HCT116 (cell line): ENCODE data around the gene PCCA. TPM values are rescaled to one million over a fixed set of nuclear protein-coding genes. Genes with fewer than 3 reads are reported as not detected.

Experiments
- ATAC-seq: fragments of 200-7000 bp; cut with Tn5 transposase; 2 replicates; pipeline ENCODE4 v1.9.1; 2020; ENCODE audit warnings: mild to moderate bottlenecking, moderate library complexity
- BruUV-seq: library from RNA; stranded (reverse); fragments of 400-500 nt; replicated peaks from 2 replicates; lab custom pipeline; 2021; lab: Mats Ljungman, UMichigan
- CTCF ChIA-PET: fragments of 300-600 bp; sonication (Branson Sonifier 250); formaldehyde crosslinking; loops from one replicate; lab custom pipeline; 2021; ENCODE audit warnings: antibody characterized with exemption; lab: Charles Lee
- POLR2A ChIA-PET: fragments of 300-600, 350-600 bp; sonication (Branson Sonifier 250); formaldehyde crosslinking; loops from one replicate; lab custom pipeline; 2021; ENCODE audit warnings: antibody characterized with exemption; lab: Charles Lee
- RAD21 ChIA-PET, 2 experiments: fragments of 300-600 bp; sonication (Branson Sonifier 250); formaldehyde crosslinking; loops; one replicate each; lab custom pipeline; 2023; ENCODE audit warnings: low total read pairs in 2 of 2; ENCODE audit not compliant: uncharacterized antibody in 2 of 2, unreplicated experiment in 2 of 2, low non-redundant PET in 1 of 2; lab: Charles Lee
- DNase-seq: peaks from one replicate; pipeline ENCODE4 v3.0.0-alpha.2; 2010; ENCODE audit warnings: low read depth, low spot score
- H2AFZ ChIP-seq: fragments of 200-600 bp; shearing (Covaris generic), sonication (generic); 2 replicates; pipeline ENCODE4 v1.6.1; 2017; ENCODE audit warnings: low read depth, mixed run types, mixed read lengths, antibody characterized with exemption, low read length; ENCODE audit not compliant: poor library complexity, severe bottlenecking
- H3K27ac ChIP-seq: 2 replicates; pipeline ENCODE4 v1.5.1; 2012; ENCODE audit warnings: low read depth, low read length
- H3K27me3 ChIP-seq: fragments of 200-600 bp; sonication (generic); 2 replicates; pipeline ENCODE4 v1.6.1; 2016; ENCODE audit warnings: mixed run types, low read length, mixed read lengths; ENCODE audit not compliant: insufficient read depth
- H3K36me3 ChIP-seq, 2 experiments: fragments of 200-500 bp in 1 of 2; fragments of 200-600 bp in 1 of 2; sonication (Bioruptor generic) in 1 of 2; sonication (generic) in 1 of 2; 2 replicates each; pipeline versions ENCODE4 v1.5.1 to v1.6.1; 2014 to 2016; ENCODE audit warnings: low read length in 2 of 2, inconsistent platforms in 1 of 2, mixed read lengths in 1 of 2, mixed run types in 1 of 2; ENCODE audit not compliant: insufficient read depth in 2 of 2, control insufficient read depth in 1 of 2
- H3K4me1 ChIP-seq, 2 experiments: fragments of 200-600 bp in 1 of 2; sonication (generic) in 1 of 2; 2 replicates each; pipeline versions ENCODE4 v1.5.1 to v1.6.1; 2012 to 2017; ENCODE audit warnings: low read length in 2 of 2, inconsistent platforms in 1 of 2, mild to moderate bottlenecking in 1 of 2, mixed read lengths in 1 of 2, mixed run types in 1 of 2, moderate library complexity in 1 of 2; ENCODE audit not compliant: insufficient read depth in 2 of 2, control insufficient read depth in 1 of 2
- H3K4me2 ChIP-seq: fragments of 200-600 bp; sonication (generic); 2 replicates; pipeline ENCODE4 v1.6.1; 2017; ENCODE audit warnings: mixed run types, low read length, mixed read lengths
- H3K4me3 ChIP-seq, 2 experiments: fragments of 200-600 bp in 1 of 2; sonication (generic) in 1 of 2; replicated peaks in 1 of 2; 2 replicates each; pipeline ENCODE4 v1.5.1; 2011 to 2016; ENCODE audit warnings: low read length in 2 of 2, control low read depth in 1 of 2, low read depth in 1 of 2, mild to moderate bottlenecking in 1 of 2, mixed read lengths in 1 of 2, mixed run types in 1 of 2
- H3K79me2 ChIP-seq: fragments of 200-600 bp; sonication (generic); 2 replicates; pipeline ENCODE4 v1.6.1; 2017; ENCODE audit warnings: mild to moderate bottlenecking, mixed run types, low read length, moderate library complexity, mixed read lengths; ENCODE audit not compliant: insufficient read depth
- H3K9ac ChIP-seq: fragments of 200-600 bp; sonication (generic); 2 replicates; pipeline ENCODE4 v1.6.1; 2016; ENCODE audit warnings: low read length, mixed read lengths
- H3K9me2 ChIP-seq: fragments of 200-600 bp; sonication (generic), shearing (Covaris generic); 2 replicates; pipeline ENCODE4 v1.6.1; 2017; ENCODE audit warnings: mixed run types, mild to moderate bottlenecking, moderate library complexity; ENCODE audit not compliant: insufficient read depth
- H3K9me3 ChIP-seq, 2 experiments: fragments of 200-500 bp in 1 of 2; fragments of 200-600 bp in 1 of 2; sonication (Bioruptor generic) in 1 of 2; sonication (generic) in 1 of 2; 2 replicates each; pipeline ENCODE4 v1.6.1; 2014 to 2017; ENCODE audit warnings: low read length in 2 of 2, mixed read lengths in 2 of 2, inconsistent platforms in 1 of 2, low read depth in 1 of 2, mild to moderate bottlenecking in 1 of 2, mixed run types in 1 of 2, moderate library complexity in 1 of 2; ENCODE audit not compliant: control insufficient read depth in 1 of 2, insufficient read depth in 1 of 2
- H4K20me1 ChIP-seq: fragments of 200-600 bp; sonication (generic), shearing (Covaris generic); 2 replicates; pipeline ENCODE4 v1.6.1; 2017; ENCODE audit warnings: mixed run types, mild to moderate bottlenecking, moderate library complexity; ENCODE audit not compliant: insufficient read depth
- CEBPB ChIP-seq: IDR thresholded peaks from 2 replicates; pipeline ENCODE4 v1.6.1; 2012; ENCODE audit warnings: low read depth
- EGR1 ChIP-seq: IDR thresholded peaks from 2 replicates; pipeline ENCODE4 v1.6.1; 2012; ENCODE audit warnings: low read depth
- ELF1 ChIP-seq: IDR thresholded peaks from 2 replicates; pipeline ENCODE4 v1.6.1; 2012; ENCODE audit warnings: low read depth, borderline replicate concordance
- EZH2phosphoT487 ChIP-seq: fragments of 200-600 bp; IDR thresholded peaks from 2 replicates; pipeline ENCODE4 v1.6.1; 2018; ENCODE audit warnings: antibody characterized with exemption, borderline replicate concordance
- FOSL1 ChIP-seq: IDR thresholded peaks from 2 replicates; pipeline ENCODE4 v1.6.1; 2012; ENCODE audit warnings: low read depth
- JUND ChIP-seq: IDR thresholded peaks from 2 replicates; pipeline ENCODE4 v1.6.1; 2012
- POLR2AphosphoS5 ChIP-seq: IDR thresholded peaks from 2 replicates; pipeline ENCODE4 v1.6.1; 2011; ENCODE audit warnings: mild to moderate bottlenecking, low read depth, low read length, moderate library complexity
- RAD21 ChIP-seq: IDR thresholded peaks from 2 replicates; pipeline ENCODE4 v1.6.1; 2012; ENCODE audit warnings: low read depth, mild to moderate bottlenecking
- SIN3A ChIP-seq: IDR thresholded peaks from 2 replicates; pipeline ENCODE4 v1.6.1; 2012; ENCODE audit warnings: low read depth
- TCF7L2 ChIP-seq: IDR thresholded peaks from 2 replicates; pipeline ENCODE4 v1.7.0; 2011; ENCODE audit warnings: borderline replicate concordance, inconsistent platforms; ENCODE audit not compliant: insufficient read depth, insufficient read length; ENCODE audit errors: extremely low read depth
- YY1 ChIP-seq: IDR thresholded peaks from 2 replicates; pipeline ENCODE4 v1.6.1; 2011; ENCODE audit warnings: low read length, low read depth, moderate library complexity, mild to moderate bottlenecking; ENCODE audit not compliant: insufficient replicate concordance; ENCODE audit errors: extremely low read depth
- ZNF274 ChIP-seq: fragments of 200-500 bp; sonication (Bioruptor generic); IDR thresholded peaks from 2 replicates; pipeline ENCODE4 v1.6.1; 2014; ENCODE audit warnings: mild to moderate bottlenecking, low read depth, low read length, inconsistent platforms
- intact Hi-C: fragments of 100-400 bp; cut with micrococcal nuclease; formaldehyde crosslinking; loops from 2 replicates; pipeline ENCODE4 v1.10.0; 2022
- total RNA-seq: library from RNA; stranded (reverse); gene quantifications from one replicate; pipeline ENCODE4 v1.2.1, GENCODE V29; 2021; ENCODE audit not compliant: unreplicated experiment
- TF ChIP-seq, protein P1 (sequence below): IDR thresholded peaks from 2 replicates; pipeline ENCODE4 v1.6.1; 2012
- TF ChIP-seq, protein P2 (sequence below): IDR thresholded peaks from 2 replicates; pipeline ENCODE4 v1.6.1; 2012

PCCA gene
- total RNA-seq, 1 experiment from 2014 or later: 23.0 TPM

DNA sequence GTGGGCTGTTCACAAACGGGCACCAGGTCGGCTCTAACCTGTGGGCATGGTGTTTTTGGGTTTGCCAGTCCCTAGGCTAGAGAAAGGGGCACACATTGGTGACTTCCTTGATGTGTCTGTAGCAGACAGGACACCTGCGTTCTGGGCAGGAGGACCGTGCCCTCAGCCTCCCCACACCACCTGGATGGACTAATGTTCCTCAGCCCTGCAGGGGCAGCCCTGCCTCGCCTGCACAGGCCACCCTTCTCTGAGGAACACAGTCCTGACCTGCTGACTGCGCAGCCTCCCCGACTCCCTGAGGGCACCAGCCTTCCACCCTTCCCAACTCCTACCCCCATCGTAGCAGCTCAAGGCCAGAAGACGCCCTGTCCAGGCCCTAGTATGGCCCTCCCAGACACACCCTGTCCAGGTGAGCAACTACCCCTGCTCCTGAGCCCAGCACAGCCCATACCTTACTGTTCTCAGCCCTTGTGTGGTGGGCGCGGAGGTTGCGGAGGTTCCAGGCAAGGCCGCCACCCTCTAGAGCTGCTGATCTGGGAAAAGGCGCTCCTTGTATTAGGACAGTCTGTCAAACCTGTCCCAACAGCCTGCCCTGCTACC, 444.0 kb downstream of the PCCA start:
- Histone ChIP-seq H3K79me2 (no peaks in the 10 kb centered on the region), H3K4me2 (no peak overlapping the region), H3K4me3 (no peak overlapping the region), H3K9ac (no peak overlapping the region), H3K9me3 (no peaks in the 10 kb centered on the region), H4K20me1 (no peaks in the 10 kb centered on the region), H2AFZ (no peak overlapping the region), H3K4me1 (no peaks in the 10 kb centered on the region), H3K36me3 (no peaks in the 10 kb centered on the region), H3K27me3 (no peaks in the 10 kb centered on the region), H3K27ac (no peak overlapping the region), H3K9me2 (no peaks in the 10 kb centered on the region)
- ChIA-PET CTCF (no interaction called here), POLR2A (no interaction called here), RAD21 (no interaction called here)
- intact Hi-C loops: no loop called here
- ATAC-seq: no peak
- TF ChIP-seq CEBPB (no peak), TCF7L2 (no peak), EZH2phosphoT487 (no peak), FOSL1 (no peak), ZNF274 (no peak), RAD21 (no peak), SIN3A (no peak), ELF1 (no peak), EGR1 (no peak), JUND (no peak)
- TF ChIP-seq, protein P1, sequence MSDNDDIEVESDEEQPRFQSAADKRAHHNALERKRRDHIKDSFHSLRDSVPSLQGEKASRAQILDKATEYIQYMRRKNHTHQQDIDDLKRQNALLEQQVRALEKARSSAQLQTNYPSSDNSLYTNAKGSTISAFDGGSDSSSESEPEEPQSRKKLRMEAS: no peak
- TF ChIP-seq, protein P2, sequence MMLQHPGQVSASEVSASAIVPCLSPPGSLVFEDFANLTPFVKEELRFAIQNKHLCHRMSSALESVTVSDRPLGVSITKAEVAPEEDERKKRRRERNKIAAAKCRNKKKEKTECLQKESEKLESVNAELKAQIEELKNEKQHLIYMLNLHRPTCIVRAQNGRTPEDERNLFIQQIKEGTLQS: no peak
- DNase-seq: no peak
- BruUV-seq: no TSS peak

DNA sequence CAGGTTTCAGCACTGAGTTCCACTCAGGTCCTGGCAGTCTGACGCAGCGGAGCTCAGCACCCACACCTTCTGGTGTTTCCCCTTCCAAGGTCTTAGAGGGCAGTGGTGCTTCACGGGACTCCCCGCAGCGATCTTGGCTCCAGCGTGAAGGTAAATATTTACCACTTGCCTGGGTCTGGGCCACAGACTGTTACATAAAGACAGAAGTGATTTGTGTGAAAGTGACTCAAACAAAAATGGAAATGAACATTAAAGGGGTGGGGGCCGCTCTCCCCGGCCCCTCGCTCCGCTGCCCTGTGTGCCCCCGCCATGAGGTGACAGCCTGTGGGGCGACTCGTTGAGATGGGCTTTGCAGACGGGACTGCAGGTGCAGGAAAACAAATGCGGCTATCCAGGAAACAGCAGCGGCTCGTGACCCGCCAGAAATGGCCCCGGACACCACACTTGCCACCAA, 444.7 kb downstream of the PCCA start:
- no peaks in the 10 kb centered on the region for H3K79me2 ChIP-seq
- ATAC-seq: no peak
- no peak for DNase-seq
- ChIA-PET POLR2A (no interaction called here), RAD21 (no interaction called here), CTCF (no interaction called here)
- no peaks in the 10 kb centered on the region for H3K36me3 ChIP-seq
- no peaks in the 10 kb centered on the region for H3K9me3 ChIP-seq
- H3K9ac ChIP-seq: no peak overlapping the region
- H3K4me1 ChIP-seq: no peaks in the 10 kb centered on the region
- no peak overlapping the region for H2AFZ ChIP-seq
- BruUV-seq: no TSS peak
- H4K20me1 ChIP-seq: no peaks in the 10 kb centered on the region
- H3K27me3 ChIP-seq: no peaks in the 10 kb centered on the region
- no peak overlapping the region for H3K4me3 ChIP-seq
- H3K9me2 ChIP-seq: no peaks in the 10 kb centered on the region
- intact Hi-C loops: no loop called here
- TF ChIP-seq ELF1: no peak
- no peak for TF ChIP-seq POLR2AphosphoS5
- no peak for TF ChIP-seq FOSL1
- no peak for TF ChIP-seq YY1
- no peak overlapping the region for H3K27ac ChIP-seq
- no peak overlapping the region for H3K4me2 ChIP-seq
